HepG2 (cell line): ENCODE data around the gene SPTY2D1. TPM values are rescaled to one million over a fixed set of nuclear protein-coding genes. Genes with fewer than 3 reads are reported as not detected.
"Not testable (repeated sequence)": the region's sequence is repeated elsewhere in the genome, so short reads cannot be mapped to it uniquely, and the experiment has no call there.

Source experiments
- ATAC-seq: fragments of 200-7000 bp; cut with Tn5 transposase; 3 replicates; pipeline ENCODE4 v1.9.1; 2020; ENCODE audit warnings: mild to moderate bottlenecking, moderate library complexity
- BruUV-seq: library from RNA; stranded (reverse); fragments of 400-500 nt; replicated peaks from 2 replicates; lab custom pipeline; 2021; lab: Mats Ljungman, UMichigan
- CTCF ChIA-PET: fragments of 300-600 bp; formaldehyde crosslinking; extraction: SDS; loops from one replicate; lab custom pipeline; 2021; ENCODE audit warnings: low total read pairs, inconsistent platforms, low intra/inter-chr PET ratio; lab: Yijun Ruan, JAX
- POLR2A ChIA-PET: fragments of 350-600 bp; sonication (Branson Sonifier 250); formaldehyde crosslinking; loops from one replicate; lab custom pipeline; 2020; ENCODE audit warnings: antibody characterized with exemption, inconsistent platforms; lab: Yijun Ruan, JAX
- DNase-seq: peaks from one replicate; pipeline ENCODE4 v3.0.0-alpha.2; 2015; ENCODE audit warnings: low spot score
- FAIRE-seq: peaks from 3 replicates; lab custom pipeline; 2011; peaks lifted over from hg19 to GRCh38; lab: Jason Lieb, UNC
- H2AFZ ChIP-seq: one replicate; pipeline ENCODE4 v1.6.1; 2011; ENCODE audit warnings: low read length, inconsistent platforms
- H3K27ac ChIP-seq: fragments of 300-600 bp; 3 replicates; pipeline ENCODE4 v1.8.0; 2011; ENCODE audit warnings: mixed run types, mild to moderate bottlenecking, mixed read lengths, low read length, inconsistent platforms; ENCODE audit not compliant: insufficient read depth; ENCODE audit errors: extremely low read length
- H3K27me3 ChIP-seq, 2 experiments: fragments of 200-600 bp in 1 of 2; 2 replicates in 1 of 2; 3 replicates in 1 of 2; pipeline versions ENCODE4 v1.6.0 to v1.8.0; 2011; ENCODE audit warnings: low read length in 2 of 2, mild to moderate bottlenecking in 2 of 2, moderate library complexity in 2 of 2, inconsistent platforms in 1 of 2; ENCODE audit not compliant: insufficient read depth in 2 of 2, control insufficient read depth in 1 of 2
- H3K36me3 ChIP-seq, 2 experiments: fragments of 200-600 bp in 1 of 2; replicated peaks in 1 of 2; 2 replicates in 1 of 2; 3 replicates in 1 of 2; pipeline versions ENCODE4 v1.5.1 to v1.8.0; 2011; ENCODE audit warnings: low read length in 2 of 2, inconsistent platforms in 1 of 2; ENCODE audit not compliant: insufficient read depth in 2 of 2, control insufficient read depth in 1 of 2
- H3K4me1 ChIP-seq: 2 replicates; pipeline ENCODE4 v1.5.1; 2012; ENCODE audit warnings: low read length, inconsistent platforms; ENCODE audit not compliant: insufficient read depth
- H3K4me2 ChIP-seq: 2 replicates; pipeline ENCODE4 v1.6.0; 2011; ENCODE audit warnings: low read depth, low read length, inconsistent platforms
- H3K4me3 ChIP-seq, 3 experiments: fragments of 200-600 bp in 1 of 3; sonication (generic), shearing (Covaris generic) in 1 of 3; replicated peaks in 1 of 3; 2 replicates each; pipeline ENCODE4 v1.5.1; 2011 to 2016; ENCODE audit warnings: low read length in 3 of 3, inconsistent platforms in 2 of 3, low read depth in 2 of 3, mild to moderate bottlenecking in 2 of 3, control low read depth in 1 of 3, mixed read lengths in 1 of 3; ENCODE audit not compliant: insufficient read depth in 1 of 3
- H3K79me2 ChIP-seq: one replicate; pipeline ENCODE4 v1.6.1; 2011; ENCODE audit warnings: low read length, inconsistent platforms; ENCODE audit not compliant: insufficient read depth
- H3K9ac ChIP-seq: 2 replicates; pipeline ENCODE4 v1.6.0; 2011; ENCODE audit warnings: mild to moderate bottlenecking, low read depth, low read length, inconsistent platforms; ENCODE audit not compliant: insufficient read depth
- H3K9me3 ChIP-seq: 2 replicates; pipeline ENCODE4 v1.5.1; 2012; ENCODE audit warnings: mild to moderate bottlenecking, low read length
- H4K20me1 ChIP-seq: 2 replicates; pipeline ENCODE4 v1.6.0; 2011; ENCODE audit warnings: inconsistent platforms, mild to moderate bottlenecking, low read length, moderate library complexity; ENCODE audit not compliant: insufficient read depth
- DDIT3 ChIP-seq: sonication (generic); formaldehyde crosslinking; IDR thresholded peaks from 2 replicates; pipeline ENCODE4 v1.4.0; 2020; ENCODE audit warnings: mild to moderate bottlenecking, missing genetic modification reagents
- FOSL2 ChIP-seq: sonication (generic); formaldehyde crosslinking; IDR thresholded peaks from 2 replicates; pipeline ENCODE4 v1.4.0; 2020; ENCODE audit warnings: missing genetic modification reagents
- RNF2 ChIP-seq: fragments of 450-650 bp; conservative IDR thresholded peaks from 2 replicates; pipeline ENCODE4 v1.6.1; 2016; ENCODE audit warnings: low read depth
- TCF7L2 ChIP-seq: IDR thresholded peaks from 2 replicates; pipeline ENCODE4 v1.6.1; 2011; ENCODE audit warnings: mild to moderate bottlenecking, low read depth, low read length, moderate library complexity
- ZNF652 ChIP-seq: IDR thresholded peaks from 2 replicates; pipeline ENCODE4 v1.6.1; 2016; ENCODE audit warnings: low read depth, borderline replicate concordance
- WGBS: methylation state at CpG from one replicate; pipeline ENCODE4 v1.1.6; 2017; ENCODE audit warnings: low lambda C conversion rate; 5-methylcytosine and 5-hydroxymethylcytosine counted together
- in situ Hi-C: cut with HindIII; loops from 2 replicates; pipeline ENCODE4 v1.10.0; 2017; ENCODE audit warnings: low pct_unique_long_range_greater_than_20kb; ENCODE audit not compliant: extremely low pct_ligation_motif_present
- intact Hi-C: fragments of 100-400 bp; cut with micrococcal nuclease; formaldehyde crosslinking; loops from one replicate; pipeline ENCODE4 v1.10.0; 2022; ENCODE audit not compliant: unreplicated experiment
- polyA plus RNA-seq, 8 experiments: library from polyadenylated mRNA; depleted of rRNA in 3 of 8; stranded (reverse) in 7 of 8; unstranded in 1 of 8; fragments of >200 nt; fragmentation: Illumina TruSeq in 4 of 8; extraction: Trizol in 4 of 8; gene quantifications; 2 replicates each; pipeline versions ENCODE4 v1.2.1 to v1.2.3, GENCODE V29; 2011 to 2016; ENCODE audit warnings: low read depth in 4 of 8, missing spikeins in 1 of 8, mixed read lengths in 1 of 8; ENCODE audit not compliant: insufficient read depth in 1 of 8
- total RNA-seq, 5 experiments: library from RNA; depleted of rRNA; stranded (reverse); fragments of >200 nt; fragmentation: Illumina TruSeq; extraction: Trizol; gene quantifications; 2 replicates each; pipeline ENCODE4 v1.2.3, GENCODE V29; 2016; ENCODE audit warnings: low read depth in 1 of 5
- TF ChIP-seq, protein P1 (sequence below): sonication (generic); IDR thresholded peaks from 2 replicates; pipeline ENCODE4 v1.6.1; 2016; ENCODE audit warnings: low read depth, borderline replicate concordance

Gene SPTY2D1
- total and polyA plus RNA-seq, 2 of the 13 experiments (the other 11 are each of a cell fraction or from before 2014, with no cell fraction given): 6.9 to 14.8 TPM

- H3K4me3 ChIP-seq: no peak overlapping the region
- intact Hi-C loops (loop anchor here (5.0 kb wide), 1 partner anchor 63 kb away; no protein-coding TSS in a partner anchor), in situ Hi-C loops (no loop called here)
- H3K27me3 ChIP-seq: no peaks in the 10 kb centered on the region; a peak in 1 of 5 replicates
- no peaks in the 10 kb centered on the region for H4K20me1 ChIP-seq
- peak; percentile 25; the same call in 1 of the 3 replicates for ATAC-seq
- no peak overlapping the region for H3K27ac ChIP-seq
- H2AFZ ChIP-seq: no peak overlapping the region
- FAIRE-seq: no peak
- no peak for DNase-seq
- no peak overlapping the region for H3K9ac ChIP-seq
- TF ChIP-seq, protein P1, sequence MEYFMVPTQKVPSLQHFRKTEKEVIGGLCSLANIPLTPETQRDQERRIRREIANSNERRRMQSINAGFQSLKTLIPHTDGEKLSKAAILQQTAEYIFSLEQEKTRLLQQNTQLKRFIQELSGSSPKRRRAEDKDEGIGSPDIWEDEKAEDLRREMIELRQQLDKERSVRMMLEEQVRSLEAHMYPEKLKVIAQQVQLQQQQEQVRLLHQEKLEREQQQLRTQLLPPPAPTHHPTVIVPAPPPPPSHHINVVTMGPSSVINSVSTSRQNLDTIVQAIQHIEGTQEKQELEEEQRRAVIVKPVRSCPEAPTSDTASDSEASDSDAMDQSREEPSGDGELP: peak; percentile 51; the same call in 1 of the 2 replicates
- TF ChIP-seq ZNF652 (CRISPR knock-in tag) (peak; percentile 66; the same call in 1 of the 2 replicates), DDIT3 (no peak), FOSL2 (CRISPR knock-in tag) (peak; percentile 40; the same call in 1 of the 2 replicates)
- BruUV-seq: no TSS peak
- H3K36me3 ChIP-seq: no peaks in the 10 kb centered on the region
- peaks cover 22% of the 10 kb centered on the region for H3K4me1 ChIP-seq
- no peaks in the 10 kb centered on the region for H3K9me3 ChIP-seq
- POLR2A ChIA-PET: no interaction called here
- no peaks in the 10 kb centered on the region for H3K79me2 ChIP-seq
- CTCF ChIA-PET: no interaction called here
- 0% methylated on average over 2 of the region's 2 CpGs for WGBS
- H3K4me2 ChIP-seq: peak overlapping the region; percentile 12; the same call in 1 of the 2 replicates
These were observed 35.1 kb upstream of the SPTY2D1 start for GRCh38 chr11:18669219-18669596.

DNA sequence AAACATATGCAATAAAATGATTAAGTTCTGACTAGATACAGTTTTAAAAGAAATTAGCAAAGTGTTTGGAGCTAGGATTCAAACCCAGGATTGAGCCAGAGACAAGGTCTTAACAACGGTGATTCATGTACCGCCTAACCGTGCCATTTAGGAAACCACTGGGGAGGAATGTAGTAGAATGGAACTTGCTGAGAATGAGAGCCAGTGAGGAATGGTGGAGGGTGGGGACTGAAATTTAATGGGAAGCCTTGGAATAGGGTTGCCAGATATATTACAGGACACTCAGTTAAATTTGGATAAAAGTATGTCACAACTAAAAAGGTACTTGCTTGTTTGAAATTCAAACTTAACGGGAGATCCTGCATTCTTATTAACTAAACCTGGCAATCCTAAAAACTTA is 34.0 kb upstream of the SPTY2D1 start:
- no peak for TF ChIP-seq TCF7L2
- TF ChIP-seq RNF2: 0 out of 2 replicates have a peak, but pooled peaks have one; percentile 34
- TF ChIP-seq, all 625 proteins: peak for 1
- no peak for FAIRE-seq
- DNase-seq: no peak
- no peak overlapping the region for H2AFZ ChIP-seq
- H3K4me2 ChIP-seq: peak overlapping the region; percentile 2
- ATAC-seq: no peak
- no peaks in the 10 kb centered on the region; a peak in 1 of 5 replicates for H3K27me3 ChIP-seq
- no peaks in the 10 kb centered on the region for H3K9me3 ChIP-seq
- POLR2A ChIA-PET: no interaction called here
- no peak overlapping the region for H3K9ac ChIP-seq
- WGBS: 70% methylated on average over 4 of the region's 4 CpGs
- H3K4me1 ChIP-seq: peaks cover 22% of the 10 kb centered on the region
- BruUV-seq: no TSS peak
- no peak overlapping the region for H3K27ac ChIP-seq
- no peak overlapping the region for H3K4me3 ChIP-seq
- H3K79me2 ChIP-seq: no peaks in the 10 kb centered on the region
- in situ Hi-C loops: no loop called here
- no peaks in the 10 kb centered on the region for H4K20me1 ChIP-seq
- CTCF ChIA-PET: no interaction called here
- H3K36me3 ChIP-seq: no peaks in the 10 kb centered on the region
- intact Hi-C loops: loop anchor here (5.0 kb wide), 1 partner anchor 64 kb away; no protein-coding TSS in a partner anchor

DNA sequence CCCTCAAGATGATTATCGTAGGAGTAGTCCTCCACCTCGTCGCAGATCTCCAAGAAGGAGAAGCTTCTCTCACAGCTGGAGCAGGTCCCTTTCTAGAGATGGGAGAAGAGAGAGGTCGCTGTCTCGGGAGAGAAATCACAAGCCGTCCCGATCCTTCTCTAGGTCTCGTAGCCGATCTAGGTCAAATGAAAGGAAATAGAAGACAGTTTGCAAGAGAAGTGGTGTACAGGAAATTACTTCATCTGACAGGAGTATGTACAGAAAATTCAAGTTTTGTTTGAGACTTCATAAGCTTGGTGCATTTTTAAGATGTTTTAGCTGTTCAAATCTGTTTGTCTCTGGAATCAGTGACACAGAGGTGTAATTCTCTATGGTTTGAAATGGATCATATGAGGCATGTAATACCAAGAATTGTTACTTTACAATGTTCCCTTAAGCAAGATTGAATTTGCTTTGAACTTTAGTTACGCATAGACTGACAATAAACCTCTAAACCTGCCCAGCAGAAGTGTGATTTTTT is 31.3 kb upstream of the SPTY2D1 start:
- in situ Hi-C loops, BruUV-seq: not testable (repeated sequence)

More for the DNA sequence above, 31.3 kb upstream of the SPTY2D1 start:
- H3K9me3 ChIP-seq, FAIRE-seq, H3K79me2 ChIP-seq, POLR2A ChIA-PET, H3K4me2 ChIP-seq, H3K27ac ChIP-seq, H3K9ac ChIP-seq, H3K27me3 ChIP-seq, H4K20me1 ChIP-seq, H2AFZ ChIP-seq, ATAC-seq, H3K4me3 ChIP-seq, DNase-seq, H3K36me3 ChIP-seq, CTCF ChIA-PET: not testable (repeated sequence)
- peaks cover 22% of the 10 kb centered on the region for H3K4me1 ChIP-seq
- WGBS: 61% methylated on average over 10 of the region's 10 CpGs
- intact Hi-C loops: loop anchor here (5.0 kb wide), 1 partner anchor 67 kb away; no protein-coding TSS in a partner anchor
